ENCODE data around the gene UPB1. TPM values are rescaled to one million over a fixed set of nuclear protein-coding genes. Genes with fewer than 3 reads are reported as not detected.

Gene UPB1
- total and polyA plus RNA-seq, 10 of the 15 experiments (the other 5 are each of a cell fraction or from before 2014, with no cell fraction given), result 0.89 to 20.5 (median 3.1) TPM

GRCh38 chr22:24501301-24502005 lies 6.3 kb downstream of the UPB1 start:
- ChIA-PET RAD21 (ENCODE audit: unreplicated experiment) (interaction anchor here (0.9 to 8.3 kb wide), 5 partner anchors 10 to 29 kb away, joined by 3 to 64 read pairs (median 9); no protein-coding TSS in a partner anchor), SMC1A (ENCODE audit: uncharacterized antibody, unreplicated experiment) (interaction anchor here (0.7 to 8.2 kb wide), 6 partner anchors 11 to 178 kb away, joined by 3 to 122 read pairs (median 10); no protein-coding TSS in a partner anchor), POLR2A (interaction anchor here (1.2 to 1.5 kb wide), 2 partner anchors 38 to 66 kb away, joined by 6 to 7 read pairs; no protein-coding TSS in a partner anchor), CTCF (interaction anchor here (1.0 to 14.8 kb wide), 10 partner anchors 9 to 173 kb away, joined by 3 to 332 read pairs (median 6); partner anchors contain the start of gene ADORA2A)
- Histone ChIP-seq H3K4me1 (ENCODE audit: control insufficient read depth, insufficient read depth, low read length) (peaks cover 23% of the 10 kb centered on the region), H3K27me3 (replicated peaks in 1 of 2; ENCODE audit: control insufficient read depth in 2 of 2, insufficient read depth in 2 of 2, low read length in 1 of 2) (no peaks in the 10 kb centered on the region; a peak in 1 of 4 replicates), H3K27ac (ENCODE audit: control insufficient read depth, insufficient read depth) (no peak overlapping the region), H4K20me1 (ENCODE audit: control insufficient read depth, insufficient read depth) (no peaks in the 10 kb centered on the region), H3K4me2 (ENCODE audit: control insufficient read depth, insufficient read depth) (no peak overlapping the region), H3K9ac (ENCODE audit: control insufficient read depth, insufficient read depth, low read length) (no peak overlapping the region), H3K79me2 (ENCODE audit: control insufficient read depth, insufficient read depth, low read length) (no peaks in the 10 kb centered on the region), H3K36me3 (ENCODE audit: control insufficient read depth in 2 of 2, insufficient read depth in 2 of 2, low read length in 1 of 2) (no peaks in the 10 kb centered on the region), H3K9me3 (replicated peaks; ENCODE audit: control insufficient read depth, insufficient read depth, low read length) (no peaks in the 10 kb centered on the region), H3K4me3 (no peak overlapping the region), H2AFZ (ENCODE audit: control insufficient read depth, low read depth, low read length) (no peak overlapping the region)
- intact Hi-C loops (cut with micrococcal nuclease; ENCODE audit: unreplicated experiment), result loop anchor here (2.0 kb wide), 1 partner anchor 67 kb away; no protein-coding TSS in a partner anchor
- TF ChIP-seq NRF1 (conservative IDR thresholded peaks at IDR 0.05; ENCODE audit: low read depth, low read length), result no peak
- TF ChIP-seq IRF3 (IDR thresholded peaks at IDR 0.05), result no peak
- TF ChIP-seq RB1 (IDR thresholded peaks at IDR 0.05; ENCODE audit: borderline replicate concordance), result no peak
- TF ChIP-seq NR2C1 (IDR thresholded peaks at IDR 0.05), result no peak
- TF ChIP-seq, protein P1, sequence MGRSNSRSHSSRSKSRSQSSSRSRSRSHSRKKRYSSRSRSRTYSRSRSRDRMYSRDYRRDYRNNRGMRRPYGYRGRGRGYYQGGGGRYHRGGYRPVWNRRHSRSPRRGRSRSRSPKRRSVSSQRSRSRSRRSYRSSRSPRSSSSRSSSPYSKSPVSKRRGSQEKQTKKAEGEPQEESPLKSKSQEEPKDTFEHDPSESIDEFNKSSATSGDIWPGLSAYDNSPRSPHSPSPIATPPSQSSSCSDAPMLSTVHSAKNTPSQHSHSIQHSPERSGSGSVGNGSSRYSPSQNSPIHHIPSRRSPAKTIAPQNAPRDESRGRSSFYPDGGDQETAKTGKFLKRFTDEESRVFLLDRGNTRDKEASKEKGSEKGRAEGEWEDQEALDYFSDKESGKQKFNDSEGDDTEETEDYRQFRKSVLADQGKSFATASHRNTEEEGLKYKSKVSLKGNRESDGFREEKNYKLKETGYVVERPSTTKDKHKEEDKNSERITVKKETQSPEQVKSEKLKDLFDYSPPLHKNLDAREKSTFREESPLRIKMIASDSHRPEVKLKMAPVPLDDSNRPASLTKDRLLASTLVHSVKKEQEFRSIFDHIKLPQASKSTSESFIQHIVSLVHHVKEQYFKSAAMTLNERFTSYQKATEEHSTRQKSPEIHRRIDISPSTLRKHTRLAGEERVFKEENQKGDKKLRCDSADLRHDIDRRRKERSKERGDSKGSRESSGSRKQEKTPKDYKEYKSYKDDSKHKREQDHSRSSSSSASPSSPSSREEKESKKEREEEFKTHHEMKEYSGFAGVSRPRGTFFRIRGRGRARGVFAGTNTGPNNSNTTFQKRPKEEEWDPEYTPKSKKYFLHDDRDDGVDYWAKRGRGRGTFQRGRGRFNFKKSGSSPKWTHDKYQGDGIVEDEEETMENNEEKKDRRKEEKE (IDR thresholded peaks at IDR 0.05), result no peak
- TF ChIP-seq ATF7 (IDR thresholded peaks at IDR 0.05; ENCODE audit: low read depth), result no peak
- WGBS (ENCODE audit: insufficient coverage, insufficient replicate concordance, low lambda C conversion rate, missing lambda C conversion rate), result 47% methylated on average over 8 of the region's 8 CpGs
- in situ Hi-C loops (cut with MboI), result no loop called here
- BruUV-seq (replicated peaks), result no TSS peak
- no peak for DNase-seq (ENCODE audit: low read depth, low spot score)
- ATAC-seq, result no peak
- FAIRE-seq, result no peak

Data from GM12878 (cell line).